GM18907 (cell line): ENCODE results near the gene ECI2.

Experiments used
- ATAC-seq: cut with Tn5 transposase; IDR thresholded peaks from one replicate; pipeline ENCODE4 v1.9.1; 2021; ENCODE audit warnings: mild to moderate bottlenecking, moderate library complexity; ENCODE audit not compliant: unreplicated experiment

The ECI2 gene, protein sequence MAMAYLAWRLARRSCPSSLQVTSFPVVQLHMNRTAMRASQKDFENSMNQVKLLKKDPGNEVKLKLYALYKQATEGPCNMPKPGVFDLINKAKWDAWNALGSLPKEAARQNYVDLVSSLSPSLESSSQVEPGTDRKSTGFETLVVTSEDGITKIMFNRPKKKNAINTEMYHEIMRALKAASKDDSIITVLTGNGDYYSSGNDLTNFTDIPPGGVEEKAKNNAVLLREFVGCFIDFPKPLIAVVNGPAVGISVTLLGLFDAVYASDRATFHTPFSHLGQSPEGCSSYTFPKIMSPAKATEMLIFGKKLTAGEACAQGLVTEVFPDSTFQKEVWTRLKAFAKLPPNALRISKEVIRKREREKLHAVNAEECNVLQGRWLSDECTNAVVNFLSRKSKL

DNA sequence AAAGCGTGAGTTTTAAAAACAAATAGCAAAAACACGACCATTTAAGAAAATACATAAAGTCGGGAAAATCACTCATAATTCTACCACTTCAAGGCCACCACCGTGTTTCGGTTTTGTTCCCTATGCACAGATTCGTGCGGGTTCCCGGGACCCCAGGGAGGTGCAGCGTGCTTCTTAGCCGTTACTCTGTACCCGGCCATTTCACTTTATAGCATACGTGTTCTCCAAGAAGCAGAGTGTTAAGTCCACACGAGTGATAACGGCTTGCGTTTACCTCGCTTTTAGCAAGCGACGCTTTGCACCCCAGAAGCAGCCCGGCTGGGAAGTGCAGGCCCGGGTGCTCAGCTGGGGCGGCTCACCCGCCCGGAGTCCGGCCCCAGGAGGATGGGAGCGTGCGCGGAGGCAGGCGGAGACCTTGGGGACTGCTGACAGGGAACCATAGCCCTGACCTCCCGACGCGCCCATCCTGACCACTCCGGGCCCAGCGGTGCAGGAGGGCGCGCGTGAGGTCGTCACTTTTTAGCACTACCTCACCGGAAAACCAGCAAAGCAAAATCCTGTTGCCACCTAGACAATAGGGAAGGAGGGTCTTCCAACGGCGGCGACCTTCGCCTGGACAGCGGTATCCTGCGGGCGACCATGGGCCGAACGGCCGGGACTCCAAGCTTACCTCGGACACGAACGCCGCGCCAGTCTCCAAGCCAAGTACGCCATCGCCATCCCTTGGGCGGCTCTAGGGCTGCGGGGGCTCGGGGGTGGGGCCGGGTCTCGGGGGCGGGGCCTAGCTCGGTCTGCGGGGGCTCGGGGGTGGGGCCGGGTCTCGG, at the start of gene ECI2:
Gene ECI2, minus strand, starts transcription at position 735 of the 824 bp plus-strand sequence. Its CDS starts 15 bp downstream, at position 720.
- peak; percentile 56 for ATAC-seq

DNA sequence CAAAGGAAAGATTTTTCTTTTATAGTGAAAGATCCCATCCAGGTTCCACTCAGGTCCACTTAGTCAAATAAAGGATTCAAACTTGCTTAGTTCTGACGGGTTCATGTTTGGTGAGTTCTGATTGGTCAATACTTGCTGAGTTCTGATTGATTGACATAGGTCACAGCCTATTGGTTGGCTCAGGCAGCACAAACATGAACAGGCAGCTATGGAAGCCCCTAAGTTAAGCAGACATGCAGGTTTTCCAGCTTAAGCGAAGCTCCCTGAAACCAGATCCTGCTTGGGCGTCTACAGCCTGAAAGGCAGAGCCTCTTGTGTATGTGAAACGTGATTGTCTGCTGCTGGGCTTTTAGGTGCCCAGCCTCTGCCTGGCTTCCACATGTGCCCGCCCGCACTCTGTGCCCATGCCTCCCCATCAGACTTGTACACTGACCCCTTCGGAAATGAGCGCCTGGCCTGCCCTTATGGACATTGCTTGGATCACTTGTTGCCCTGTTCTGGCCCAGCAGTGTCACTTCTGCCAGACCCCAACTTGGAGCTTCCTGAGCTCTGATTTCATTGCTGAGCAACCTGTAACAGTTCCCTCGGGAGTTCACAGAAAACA, 45.4 kb upstream of the ECI2 start:
- no peak for ATAC-seq

DNA sequence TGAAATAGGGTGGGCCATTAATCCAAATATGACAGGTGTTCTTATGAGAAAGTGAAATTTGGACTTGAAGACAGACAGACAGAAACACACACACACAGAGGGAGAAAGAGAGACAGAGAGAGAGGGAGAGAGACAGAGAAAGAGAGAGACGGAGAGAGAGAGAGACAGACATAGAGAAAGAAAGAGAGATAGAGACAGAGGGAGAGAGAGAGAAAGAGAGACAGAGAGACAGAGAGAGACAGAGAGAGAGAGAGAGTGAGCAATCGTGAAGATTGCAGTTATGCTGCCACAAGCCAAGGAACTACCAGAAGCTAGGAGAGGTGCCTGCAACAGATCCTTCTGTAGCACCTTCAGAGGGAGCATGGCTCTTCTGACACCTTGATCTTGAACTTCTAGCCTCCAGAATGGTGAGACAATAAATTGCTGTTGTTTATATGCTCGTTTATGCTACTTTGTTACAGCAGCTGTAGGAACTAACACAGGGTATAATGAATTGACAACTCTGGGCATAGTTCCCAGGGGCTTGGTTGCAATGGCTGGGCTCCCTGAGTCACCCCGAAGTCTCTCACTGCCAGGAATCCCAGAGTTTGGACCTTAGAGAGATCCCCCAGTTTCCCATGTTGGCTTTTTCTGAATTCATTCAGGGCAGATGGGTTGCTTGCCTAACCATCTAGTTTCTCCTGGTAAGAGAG, 44.7 kb upstream of the ECI2 start:
- no peak for ATAC-seq

DNA sequence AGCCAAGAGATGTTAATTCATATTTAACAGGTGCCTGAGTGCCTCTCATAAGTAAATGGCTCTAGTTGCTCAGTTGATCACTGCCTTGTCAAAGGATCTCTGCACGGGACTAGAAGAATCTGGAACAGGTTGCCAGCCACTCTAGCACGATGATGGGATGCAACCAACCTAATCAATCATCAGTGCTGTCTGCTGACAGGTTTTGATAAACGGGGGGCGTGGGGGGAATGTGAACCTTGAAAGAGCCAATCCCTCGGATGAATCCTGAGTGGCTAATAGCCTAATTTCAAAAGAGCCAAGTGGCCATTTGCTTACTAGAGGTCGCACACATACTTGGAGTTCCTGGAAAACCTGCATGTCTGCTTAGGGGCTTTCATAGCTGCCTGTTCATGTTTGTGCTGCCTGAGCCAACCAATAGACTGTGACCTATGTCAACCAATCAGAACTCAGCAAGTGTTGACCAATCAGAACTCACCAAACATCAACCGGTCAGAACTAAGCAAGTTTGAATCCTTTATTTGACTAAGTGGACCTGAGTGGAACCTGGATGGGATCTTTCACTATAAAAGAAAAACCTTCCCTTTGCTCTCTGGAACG, 43.5 kb upstream of the ECI2 start:
- ATAC-seq: no peak

DNA sequence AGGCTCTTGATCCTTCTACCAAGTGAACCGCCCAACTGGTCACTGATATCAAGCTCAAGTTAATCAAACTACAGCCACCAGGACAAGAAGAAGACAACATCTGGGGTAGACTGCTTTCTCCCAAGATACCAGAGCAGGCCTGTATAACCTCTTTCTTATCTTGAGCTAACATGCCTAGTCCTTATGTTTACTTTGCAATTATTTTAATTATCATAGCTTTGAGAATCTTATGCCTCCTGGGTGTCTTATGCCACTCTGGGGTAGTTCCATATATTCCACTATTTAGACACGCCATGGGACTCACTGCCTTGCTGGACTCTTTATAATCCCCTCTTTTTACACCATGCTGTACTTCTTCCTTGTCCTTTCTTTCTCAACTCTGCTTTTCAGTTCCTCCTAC, 41.5 kb upstream of the ECI2 start:
- no peak for ATAC-seq

DNA sequence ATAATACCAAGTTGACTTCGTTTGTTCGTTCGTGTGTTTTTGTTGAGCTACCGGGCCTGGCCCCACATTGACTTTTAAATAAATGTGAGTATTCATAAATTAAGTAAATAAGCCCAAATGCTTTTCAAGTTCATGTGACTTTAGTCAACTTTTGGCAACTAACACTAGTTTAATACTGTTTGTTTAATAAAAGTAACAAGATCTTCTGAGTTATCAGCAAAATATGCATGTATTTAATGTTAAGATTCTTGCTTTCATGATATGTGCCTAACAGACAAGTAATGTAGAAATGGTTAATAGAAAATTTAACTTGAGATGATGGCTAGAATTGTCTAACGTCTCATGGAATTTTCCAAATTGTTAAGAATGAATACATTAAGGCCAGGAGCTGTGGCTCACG, 38.7 kb upstream of the ECI2 start:
- no peak for ATAC-seq

- ATAC-seq: no peak
Observed at GRCh38 chr6:4172368-4172767, 37.0 kb upstream of the ECI2 start.

DNA sequence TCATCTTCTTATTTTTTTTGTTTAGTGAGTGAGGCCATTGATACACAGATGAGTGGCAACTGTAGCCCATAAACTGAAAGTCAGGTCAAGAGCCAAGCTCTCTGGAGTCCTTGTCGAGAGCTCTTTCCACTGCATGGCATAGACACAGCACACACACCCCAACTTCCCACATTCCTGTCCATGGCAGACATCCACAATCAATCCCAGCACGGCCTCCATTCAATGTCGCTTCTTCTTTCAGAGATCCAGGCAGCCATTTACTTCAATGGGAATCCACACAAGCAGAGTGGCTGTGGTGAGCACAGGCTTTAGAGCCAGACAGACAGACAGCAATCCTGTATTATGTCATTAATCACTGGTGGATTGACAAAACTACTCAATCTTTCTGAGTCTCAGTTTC, 34.9 kb upstream of the ECI2 start:
- ATAC-seq: no peak

- no peak for ATAC-seq
Observed at GRCh38 chr6:4169028-4169789, 33.8 kb upstream of the ECI2 start.

GRCh38 chr6:4167833-4168232, 32.5 kb upstream of the ECI2 start:
- ATAC-seq: no peak

DNA sequence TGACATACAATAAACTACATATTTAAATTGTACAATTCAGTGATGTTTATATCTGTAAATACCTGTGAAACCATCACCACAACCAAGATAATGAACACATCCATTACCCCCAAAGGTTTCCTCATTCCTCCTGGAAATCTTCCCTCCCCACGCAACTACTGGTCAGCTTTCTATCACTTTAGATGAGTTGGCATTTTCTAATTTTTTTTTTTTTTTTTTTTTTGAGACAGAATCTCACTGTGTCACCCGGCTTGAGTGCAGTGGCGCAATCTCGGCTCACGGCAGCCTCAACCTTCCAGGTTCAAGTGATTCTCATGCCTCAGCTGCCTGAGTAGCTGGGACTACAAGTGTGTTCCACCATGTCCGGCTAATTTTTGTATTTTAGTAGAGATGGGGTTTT, 31.7 kb upstream of the ECI2 start:
- ATAC-seq: no peak

- ATAC-seq: no peak
Observed at GRCh38 chr6:4164456-4164855, 29.1 kb upstream of the ECI2 start.

DNA sequence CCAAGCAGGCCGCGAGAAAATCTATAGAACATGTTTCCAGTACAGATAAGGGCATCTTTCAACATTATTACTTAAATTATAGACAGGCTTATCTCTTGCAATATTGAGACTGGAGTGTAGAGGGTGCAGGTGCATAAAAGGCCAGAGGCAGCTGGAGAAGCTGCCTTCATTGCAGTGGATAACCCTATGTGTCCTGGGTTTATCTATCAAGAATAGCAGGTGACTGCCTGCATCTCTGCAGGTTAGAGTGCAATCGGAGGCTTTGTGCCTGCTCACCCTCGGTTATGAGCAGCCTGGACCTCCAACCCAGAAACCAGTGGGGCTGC, 28.7 kb upstream of the ECI2 start:
- no peak for ATAC-seq

GRCh38 chr6:4163408-4164116, 28.2 kb upstream of the ECI2 start:
- no peak for ATAC-seq

DNA sequence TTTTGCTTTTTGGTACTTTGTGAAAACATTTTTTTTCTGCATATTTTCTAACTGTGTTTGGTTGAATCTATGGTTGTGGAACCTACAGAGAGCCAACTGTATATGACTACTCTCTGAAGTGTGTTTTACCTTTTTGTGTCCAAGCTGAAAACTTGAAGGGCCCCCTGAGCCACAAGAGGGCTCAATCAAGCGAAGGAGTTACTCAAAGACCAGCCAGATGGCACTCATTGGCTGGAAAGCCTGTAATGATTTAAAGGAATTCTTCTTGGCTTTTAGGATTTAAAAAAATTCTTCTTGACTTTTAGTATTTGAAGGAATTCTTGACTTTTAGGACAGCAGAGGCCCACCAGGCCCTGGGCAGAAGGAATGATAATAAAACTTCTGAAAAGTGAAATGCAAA, 27.0 kb upstream of the ECI2 start:
- ATAC-seq: no peak

GRCh38 chr6:4159491-4159890, 24.1 kb upstream of the ECI2 start:
- no peak for ATAC-seq

DNA sequence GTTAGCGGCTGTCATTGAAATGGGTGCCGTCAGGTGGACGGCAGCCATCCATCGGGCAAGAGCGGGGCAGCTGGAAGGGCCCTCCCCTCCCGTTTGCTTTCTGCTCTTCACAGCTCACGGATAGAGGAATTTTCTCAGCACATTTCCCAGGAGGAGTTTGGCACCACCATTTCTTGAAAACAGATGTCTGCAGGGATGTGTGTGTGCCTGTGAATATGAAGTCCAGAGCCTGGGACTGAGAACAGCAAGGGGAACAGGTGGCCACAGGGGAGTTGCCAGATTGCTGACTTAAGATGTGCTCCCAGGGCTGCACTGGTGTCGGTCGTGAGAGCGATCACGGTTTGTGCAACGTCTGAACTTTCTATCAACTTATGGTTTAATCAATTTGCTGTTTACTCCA, 22.1 kb upstream of the ECI2 start:
- no peak for ATAC-seq

DNA sequence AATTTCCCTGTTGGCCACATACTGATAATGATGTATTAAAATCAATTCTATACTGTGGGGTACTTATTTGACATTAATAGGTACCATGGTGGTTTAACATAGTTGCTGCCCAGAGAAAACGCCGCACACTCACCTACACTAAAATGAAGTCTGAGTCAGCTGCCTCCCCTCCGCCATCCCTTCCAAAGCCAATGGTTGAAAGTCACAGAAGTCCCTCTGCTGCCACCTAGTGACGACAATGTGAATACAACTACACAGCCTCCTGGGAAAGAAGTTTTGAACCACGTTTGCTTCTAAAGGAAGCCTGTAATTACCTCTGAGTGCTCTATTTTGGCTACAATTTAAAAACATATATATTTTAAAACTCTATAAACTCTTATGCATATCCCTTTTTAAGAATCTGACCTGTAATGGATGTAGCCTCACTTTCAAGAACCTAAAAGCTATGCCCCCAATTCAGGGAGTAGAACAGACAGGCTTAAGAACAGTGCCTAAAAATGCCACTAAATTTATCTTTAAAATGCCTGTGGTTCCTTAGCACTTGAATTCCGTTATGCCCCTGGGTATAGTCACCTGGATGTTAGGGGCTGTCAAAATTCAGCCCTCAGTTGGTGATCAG, 20.6 kb upstream of the ECI2 start:
- ATAC-seq: peak; percentile 81

DNA sequence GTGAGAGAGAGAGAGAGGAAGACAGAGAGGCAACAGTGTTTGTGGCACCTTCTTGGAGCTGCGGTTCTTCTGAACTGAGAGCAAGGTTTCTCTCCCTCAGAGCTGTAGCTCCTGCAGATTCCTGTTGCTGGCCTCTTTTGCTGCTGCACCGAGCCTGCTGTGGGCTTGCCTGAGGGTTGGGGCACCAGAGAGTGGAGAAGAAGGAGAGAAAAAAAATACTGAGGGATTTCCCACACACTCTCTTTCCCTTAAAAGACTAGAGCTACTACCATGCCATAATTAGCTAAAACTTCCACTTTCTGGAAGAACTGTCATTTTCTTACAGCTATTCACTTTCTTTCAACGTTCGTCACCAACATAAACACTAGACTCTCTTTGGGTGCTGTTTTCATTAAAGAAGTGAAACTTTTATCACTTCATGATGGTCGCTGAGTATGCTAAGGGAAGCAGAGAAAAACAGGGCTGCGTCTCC, 18.2 kb upstream of the ECI2 start:
- no peak for ATAC-seq
